MM.1S (cell line): ENCODE measurements around the gene RET.

Source experiments
- CTCF ChIP-seq: fragments of 300-600 bp; sonication (generic); IDR thresholded peaks from 2 replicates; pipeline ENCODE4 v1.5.1; 2016; ENCODE audit warnings: antibody characterized with exemption, low read length, mixed read lengths
- EZH2 ChIP-seq: fragments of 300-600 bp; sonication (generic); optimal IDR thresholded peaks from 2 replicates; pipeline ENCODE3; 2017; ENCODE audit warnings: low read depth, mild to moderate bottlenecking, antibody characterized with exemption, low read length, mixed read lengths

- no peak for TF ChIP-seq CTCF
- TF ChIP-seq EZH2, result no peak
These were observed 37.9 kb upstream of the RET start for GRCh38 chr10:43038783-43039623.
